SH-SY5Y (cell line): Measurements from ENCODE around the gene CHAT.

Experiments
- GATA2 ChIP-seq: IDR thresholded peaks from 2 replicates; pipeline ENCODE4 v1.6.1; 2011; ENCODE audit warnings: mild to moderate bottlenecking, low read depth, low read length
- GATA3 ChIP-seq: IDR thresholded peaks from 2 replicates; pipeline ENCODE4 v1.6.1; 2011; ENCODE audit warnings: low read depth, mild to moderate bottlenecking, low read length, moderate library complexity

DNA sequence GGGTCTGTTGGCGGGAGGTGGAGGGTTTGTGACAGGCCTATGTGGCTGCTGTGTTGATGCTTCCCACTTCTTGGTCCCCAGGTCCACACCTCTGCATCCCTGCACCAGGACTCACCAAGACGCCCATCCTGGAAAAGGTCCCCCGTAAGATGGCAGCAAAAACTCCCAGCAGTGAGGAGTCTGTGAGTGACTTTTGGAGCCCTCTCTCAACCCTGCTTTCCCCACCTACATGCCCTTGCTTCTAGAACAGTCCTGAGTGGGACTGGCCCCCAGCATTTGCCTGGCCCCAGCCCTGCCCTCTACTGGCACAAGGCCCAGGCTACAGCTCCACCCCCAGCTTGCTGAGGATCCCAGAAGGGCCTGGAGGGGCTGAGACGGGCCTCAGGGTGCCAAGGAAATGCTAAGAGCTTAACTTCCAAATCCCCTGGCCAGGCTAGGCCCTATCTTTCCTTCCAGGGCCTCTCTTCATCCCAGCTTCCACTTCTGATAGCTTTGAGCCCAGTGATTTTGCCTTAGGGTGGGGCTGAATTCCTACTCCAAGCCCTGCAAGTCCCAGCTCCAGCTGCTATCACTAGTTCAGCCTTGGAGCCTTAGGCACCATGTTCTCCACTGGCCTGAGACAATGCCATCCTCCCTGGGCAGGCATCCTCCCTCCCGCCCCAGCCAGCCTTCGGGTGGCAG, 2.7 kb downstream of the CHAT start:
- TF ChIP-seq GATA2, result no peak
- no peak for TF ChIP-seq GATA3
